Endothelial cell of umbilical vein (primary cell): Measurements from ENCODE around the gene PHF1. TPM values are rescaled to one million over a fixed set of nuclear protein-coding genes. Genes with fewer than 3 reads are reported as not detected.

Source experiments
- BruUV-seq: library from RNA; stranded (reverse); fragments of 400-500 nt; replicated peaks from 2 replicates; lab custom pipeline; 2021; lab: Mats Ljungman, UMichigan
- CTCF ChIA-PET: fragments of 300-600, 350-600 bp; sonication (Branson Sonifier 250); formaldehyde crosslinking; loops from one replicate; lab custom pipeline; 2021; ENCODE audit warnings: antibody characterized with exemption, inconsistent platforms; lab: Charles Lee
- POLR2A ChIA-PET: fragments of 300-600, 350-600 bp; sonication (Branson Sonifier 250); formaldehyde crosslinking; loops from one replicate; lab custom pipeline; 2021; ENCODE audit warnings: antibody characterized with exemption, inconsistent platforms; lab: Charles Lee
- DNase-seq: peaks from one replicate; pipeline ENCODE4 v3.0.0-alpha.2; 2011; ENCODE audit warnings: low read depth, low spot score
- FAIRE-seq: peaks from 2 replicates; lab custom pipeline; 2011; peaks lifted over from hg19 to GRCh38; lab: Jason Lieb, UNC
- H2AFZ ChIP-seq: 2 replicates; pipeline ENCODE4 v1.6.0; 2012; ENCODE audit warnings: low read depth, low read length, control low read depth, inconsistent platforms
- H3K27ac ChIP-seq: 2 replicates; pipeline ENCODE4 v1.5.1; 2011; ENCODE audit warnings: low read depth, mild to moderate bottlenecking, control low read depth, low read length, moderate library complexity; ENCODE audit not compliant: insufficient read depth
- H3K27me3 ChIP-seq, 2 experiments: 2 replicates each; pipeline versions ENCODE4 v1.6.0 to v1.6.1; 2011; ENCODE audit warnings: low read length in 2 of 2, mixed read lengths in 1 of 2; ENCODE audit not compliant: control insufficient read depth in 2 of 2, insufficient read depth in 2 of 2
- H3K36me3 ChIP-seq, 2 experiments: 2 replicates in 1 of 2; 3 replicates in 1 of 2; pipeline ENCODE4 v1.5.1; 2011; ENCODE audit warnings: low read length in 2 of 2, mild to moderate bottlenecking in 1 of 2, moderate library complexity in 1 of 2; ENCODE audit not compliant: control insufficient read depth in 2 of 2, insufficient read depth in 2 of 2; ENCODE audit errors: extremely low read depth in 1 of 2
- H3K4me1 ChIP-seq: 3 replicates; pipeline ENCODE4 v1.5.1; 2011; ENCODE audit warnings: mild to moderate bottlenecking, low read length; ENCODE audit not compliant: control insufficient read depth, insufficient read depth; ENCODE audit errors: extremely low read depth
- H3K4me2 ChIP-seq: 2 replicates; pipeline ENCODE4 v1.6.1; 2011; ENCODE audit warnings: low read length, control low read depth, mixed read lengths; ENCODE audit not compliant: insufficient read depth
- H3K4me3 ChIP-seq, 3 experiments: fragments of 200-600 bp in 1 of 3; sonication (generic), shearing (Covaris generic) in 1 of 3; replicated peaks in 1 of 3; 2 replicates each; pipeline ENCODE4 v1.5.1; 2011 to 2016; ENCODE audit warnings: control low read depth in 3 of 3, low read length in 3 of 3, mild to moderate bottlenecking in 2 of 3, inconsistent platforms in 1 of 3, low read depth in 1 of 3, moderate library complexity in 1 of 3; ENCODE audit not compliant: insufficient read depth in 1 of 3
- H3K79me2 ChIP-seq: 2 replicates; pipeline ENCODE4 v1.6.0; 2012; ENCODE audit warnings: low read length, inconsistent platforms; ENCODE audit not compliant: control insufficient read depth, insufficient read depth
- H3K9ac ChIP-seq: replicated peaks from 2 replicates; pipeline ENCODE3; 2011; ENCODE audit warnings: low read length, control low read depth; ENCODE audit not compliant: insufficient read depth; ENCODE audit errors: extremely low read depth
- H3K9me1 ChIP-seq: replicated peaks from 3 replicates; pipeline ENCODE4 v1.6.0; 2011; ENCODE audit warnings: mild to moderate bottlenecking, low read length; ENCODE audit not compliant: control insufficient read depth, insufficient read depth; ENCODE audit errors: extremely low read depth
- H3K9me3 ChIP-seq: replicated peaks from 2 replicates; pipeline ENCODE4 v1.5.1; 2012; ENCODE audit warnings: low read length, inconsistent platforms; ENCODE audit not compliant: control insufficient read depth, insufficient read depth
- H4K20me1 ChIP-seq: replicated peaks from 2 replicates; pipeline ENCODE3; 2011; ENCODE audit warnings: mild to moderate bottlenecking, low read length; ENCODE audit not compliant: control insufficient read depth, insufficient read depth; ENCODE audit errors: extremely low read depth
- EZH2 ChIP-seq: IDR thresholded peaks from 2 replicates; pipeline ENCODE4 v1.6.1; 2012; ENCODE audit warnings: borderline replicate concordance, low read depth, mild to moderate bottlenecking, moderate library complexity, low read length, inconsistent platforms; ENCODE audit not compliant: severe bottlenecking
- FOS ChIP-seq: IDR thresholded peaks from 2 replicates; pipeline ENCODE4 v1.6.1; 2011; ENCODE audit warnings: mild to moderate bottlenecking, low read length, moderate library complexity, borderline replicate concordance; ENCODE audit not compliant: insufficient read depth
- GATA2 ChIP-seq: IDR thresholded peaks from 2 replicates; pipeline ENCODE4 v1.7.0; 2011; ENCODE audit warnings: low read depth, mild to moderate bottlenecking, moderate library complexity, mixed read lengths, low read length; ENCODE audit not compliant: insufficient read length, insufficient read depth
- JUN ChIP-seq: IDR thresholded peaks from 2 replicates; pipeline ENCODE4 v1.6.1; 2011; ENCODE audit warnings: borderline replicate concordance, low read depth; ENCODE audit not compliant: insufficient read length, insufficient read depth
- MAX ChIP-seq: IDR thresholded peaks from 2 replicates; pipeline ENCODE4 v1.6.1; 2011; ENCODE audit not compliant: insufficient read depth, insufficient read length
- MYC ChIP-seq: IDR thresholded peaks from one replicate; pipeline ENCODE4 v1.6.1; 2011; ENCODE audit warnings: mild to moderate bottlenecking, low read depth, low read length
- POLR2A ChIP-seq: IDR thresholded peaks from 2 replicates; pipeline ENCODE4 v1.6.1; 2012; ENCODE audit warnings: low read depth, mild to moderate bottlenecking, control low read depth, low read length
- POLR2AphosphoS5 ChIP-seq: IDR thresholded peaks from 2 replicates; pipeline ENCODE4 v1.6.1; 2012; ENCODE audit warnings: low read depth, mild to moderate bottlenecking, control low read depth, low read length, moderate library complexity; ENCODE audit not compliant: insufficient read depth
- dilution Hi-C: fragments of 300-500 bp; cut with MboI; formaldehyde crosslinking; loops from one replicate; pipeline ENCODE4 v1.15.0; 2019; ENCODE audit warnings: low sequenced_read_pairs; ENCODE audit not compliant: extremely low pct_ligation_motif_present
- intact Hi-C: fragments of 100-400 bp; cut with micrococcal nuclease; formaldehyde crosslinking; loops from one replicate; pipeline ENCODE4 v1.10.0; 2022
- polyA plus RNA-seq, 4 experiments: library from polyadenylated mRNA; depleted of rRNA in 3 of 4; stranded (reverse) in 3 of 4; unstranded in 1 of 4; fragments of >200 nt; gene quantifications; 2 replicates each; pipeline versions ENCODE4 v1.2.1 to v1.2.3, GENCODE V29; 2011 to 2012; ENCODE audit warnings: missing spikeins in 1 of 4
- total RNA-seq: library from RNA; stranded (reverse); gene quantifications from 2 replicates; pipeline ENCODE4 v1.2.3, GENCODE V29; 2021
- TF ChIP-seq, protein P1 (sequence below), 2 donors: IDR thresholded peaks; 1 replicate in 1 of 2; 2 replicates in 1 of 2; pipeline ENCODE4 v1.5.1; 2011; ENCODE audit warnings: low read length in 2 of 2, mild to moderate bottlenecking in 2 of 2, moderate library complexity in 2 of 2, control low read depth in 1 of 2, inconsistent platforms in 1 of 2, low read depth in 1 of 2; ENCODE audit not compliant: insufficient read depth in 1 of 2; ENCODE audit errors: extremely low read depth in 1 of 2

Gene PHF1
- total and polyA plus RNA-seq, 2 donors (not counting 3 experiments of a cell fraction or from before 2014, with no cell fraction given) = 32.5 to 53.1 TPM

GRCh38 chr6:33428224-33428965 is 17.6 kb downstream of the PHF1 start:
- dilution Hi-C loops = no loop called here
- DNase-seq = peak; percentile 36

More at GRCh38 chr6:33428224-33428965, 17.6 kb downstream of the PHF1 start:
- Histone ChIP-seq H3K9ac (no peak overlapping the region), H3K4me1 (peaks cover 33% of the 10 kb centered on the region), H3K79me2 (no peaks in the 10 kb centered on the region), H2AFZ (peak overlapping the region; percentile 49), H3K4me3 (peak overlapping the region in 1 of 3 experiments; percentile 52), H3K9me1 (no peaks in the 10 kb centered on the region), H4K20me1 (no peaks in the 10 kb centered on the region), H3K4me2 (peak overlapping the region; percentile 33), H3K36me3 (no peaks in the 10 kb centered on the region), H3K27ac (no peak overlapping the region), H3K9me3 (no peaks in the 10 kb centered on the region), H3K27me3 (peaks cover 0 to 1% of the 10 kb centered on the region in 2 experiments)
- intact Hi-C loops = loop anchor here (2.0 to 5.0 kb wide), 2 partner anchors 156 to 192 kb away; partner anchors contain the start of genes ITPR3, RPS18 and VPS52
- POLR2A ChIA-PET = no interaction called here
- CTCF ChIA-PET = interaction anchor here (0.6 kb wide), 1 partner anchor 38 kb away, joined by 3 read pairs; no protein-coding TSS in a partner anchor
- FAIRE-seq = no peak
- TF ChIP-seq GATA2 = no peak
- TF ChIP-seq EZH2 = no peak
- no peak for TF ChIP-seq MYC
- TF ChIP-seq POLR2AphosphoS5 = no peak
- TF ChIP-seq, protein P1, sequence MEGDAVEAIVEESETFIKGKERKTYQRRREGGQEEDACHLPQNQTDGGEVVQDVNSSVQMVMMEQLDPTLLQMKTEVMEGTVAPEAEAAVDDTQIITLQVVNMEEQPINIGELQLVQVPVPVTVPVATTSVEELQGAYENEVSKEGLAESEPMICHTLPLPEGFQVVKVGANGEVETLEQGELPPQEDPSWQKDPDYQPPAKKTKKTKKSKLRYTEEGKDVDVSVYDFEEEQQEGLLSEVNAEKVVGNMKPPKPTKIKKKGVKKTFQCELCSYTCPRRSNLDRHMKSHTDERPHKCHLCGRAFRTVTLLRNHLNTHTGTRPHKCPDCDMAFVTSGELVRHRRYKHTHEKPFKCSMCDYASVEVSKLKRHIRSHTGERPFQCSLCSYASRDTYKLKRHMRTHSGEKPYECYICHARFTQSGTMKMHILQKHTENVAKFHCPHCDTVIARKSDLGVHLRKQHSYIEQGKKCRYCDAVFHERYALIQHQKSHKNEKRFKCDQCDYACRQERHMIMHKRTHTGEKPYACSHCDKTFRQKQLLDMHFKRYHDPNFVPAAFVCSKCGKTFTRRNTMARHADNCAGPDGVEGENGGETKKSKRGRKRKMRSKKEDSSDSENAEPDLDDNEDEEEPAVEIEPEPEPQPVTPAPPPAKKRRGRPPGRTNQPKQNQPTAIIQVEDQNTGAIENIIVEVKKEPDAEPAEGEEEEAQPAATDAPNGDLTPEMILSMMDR (IDR thresholded peaks at IDR 0.05; ENCODE audit: extremely low read depth in 1 of 2, insufficient read depth in 1 of 2, low read depth in 1 of 2, low read length in 2 of 2) = peak; percentile 38 to 55
- TF ChIP-seq JUN = no peak
- peak; percentile 63 for TF ChIP-seq MAX
- TF ChIP-seq FOS = no peak
- TF ChIP-seq POLR2A = no peak
- BruUV-seq = no TSS peak
